Activated CD8-positive, alpha-beta memory T cell treated with anti-CD3 and anti-CD28 coated beads, Interleukin-2, amount 50 U/mL, for 4 hours (primary cell): Measurements from ENCODE around the gene ZNRF3.
"Not testable (repeated sequence)": the region's sequence is repeated elsewhere in the genome, so short reads cannot be mapped to it uniquely, and the experiment has no call there.

Experiments
- DNase-seq: peaks from one replicate; pipeline ENCODE4 v3.0.0-alpha.2; 2020

The ZNRF3 gene

GRCh38 chr22:29072193-29072978 lies 189.0 kb downstream of the ZNRF3 start:
- DNase-seq = peak; percentile 82

GRCh38 chr22:29072979-29073617 lies 189.7 kb downstream of the ZNRF3 start, which contains the start of gene KREMEN1:
Gene KREMEN1 (plus strand): TSS chr22:29073035. CDS start chr22:29073131, 96 bp downstream.
- DNase-seq = no peak

- DNase-seq = peak; percentile 35
These were observed 190.4 kb downstream of the ZNRF3 start for GRCh38 chr22:29073618-29074275.

- no peak for DNase-seq
These were observed 191.0 kb downstream of the ZNRF3 start for GRCh38 chr22:29074276-29074772.

GRCh38 chr22:29078036-29078868 lies 194.9 kb downstream of the ZNRF3 start:
- DNase-seq = no peak

GRCh38 chr22:29078869-29079207 lies 195.5 kb downstream of the ZNRF3 start:
- DNase-seq = no peak

GRCh38 chr22:29079218-29079901 lies 196.0 kb downstream of the ZNRF3 start:
- DNase-seq = no peak

GRCh38 chr22:29080106-29080975 lies 197.0 kb downstream of the ZNRF3 start:
- DNase-seq = no peak

- DNase-seq = no peak
These were observed 198.3 kb downstream of the ZNRF3 start for GRCh38 chr22:29081517-29082236.

GRCh38 chr22:29082826-29083545 lies 199.6 kb downstream of the ZNRF3 start:
- DNase-seq = no peak

GRCh38 chr22:29083576-29083932 lies 200.2 kb downstream of the ZNRF3 start:
- DNase-seq = not testable (repeated sequence)

- no peak for DNase-seq
These were observed 200.7 kb downstream of the ZNRF3 start for GRCh38 chr22:29083933-29084591.

GRCh38 chr22:29087012-29087411 lies 203.6 kb downstream of the ZNRF3 start:
- no peak for DNase-seq

- no peak for DNase-seq
These were observed 205.4 kb downstream of the ZNRF3 start for GRCh38 chr22:29088809-29089208.

GRCh38 chr22:29089507-29089906 lies 206.1 kb downstream of the ZNRF3 start:
- no peak for DNase-seq

GRCh38 chr22:29090039-29090438 lies 206.7 kb downstream of the ZNRF3 start:
- DNase-seq = no peak

GRCh38 chr22:29092243-29092642 lies 208.9 kb downstream of the ZNRF3 start:
- DNase-seq = no peak

- DNase-seq = no peak
These were observed 209.7 kb downstream of the ZNRF3 start for GRCh38 chr22:29093030-29093429.
